NCI-H526 treated with DMSO at 0.1 percent for 48 hours (cell line): ENCODE results near the gene THAP4.
"Not testable (repeated sequence)": the region's sequence is repeated elsewhere in the genome, so short reads cannot be mapped to it uniquely, and the experiment has no call there.

Experiments used
- DNase-seq: peaks from one replicate; lab custom pipeline; 2025; lab: John Stamatoyannopoulos, UW

THAP4 gene

DNA sequence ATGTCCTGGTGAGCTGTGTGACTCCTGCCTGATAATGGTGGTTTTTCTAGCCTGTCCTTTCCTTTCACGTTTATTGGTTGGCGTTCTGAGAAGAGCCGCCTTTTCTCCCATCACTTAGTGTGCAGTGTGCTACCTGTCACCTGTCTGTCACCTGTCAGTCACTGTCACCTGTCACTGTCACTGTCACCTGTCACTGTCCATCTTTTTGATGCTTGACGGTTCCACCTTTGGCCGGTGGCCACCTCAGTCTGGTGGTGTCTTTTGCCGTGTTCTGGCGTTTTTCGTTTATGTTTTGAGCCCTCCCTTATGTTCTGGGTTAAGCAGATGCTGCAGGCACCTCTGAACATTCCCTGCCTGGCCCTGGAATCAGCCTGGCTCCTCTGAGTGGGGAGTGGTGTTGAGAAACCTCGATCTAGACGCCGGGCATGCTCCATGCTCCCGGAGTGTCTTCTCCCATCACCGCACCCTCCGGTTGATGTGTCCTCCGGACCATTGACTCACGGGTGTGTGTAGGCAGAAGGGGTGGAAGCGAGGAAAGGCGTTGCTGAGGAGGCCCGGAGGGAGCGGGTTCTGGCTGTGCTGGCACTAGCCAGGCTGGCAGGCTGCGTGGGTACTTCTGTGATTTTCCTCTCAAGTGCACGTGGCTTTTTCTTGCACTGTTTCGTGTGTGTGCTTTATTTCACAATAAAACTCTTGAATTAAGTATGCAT, 28.9 kb upstream of the THAP4 start:
- no peak for DNase-seq

DNA sequence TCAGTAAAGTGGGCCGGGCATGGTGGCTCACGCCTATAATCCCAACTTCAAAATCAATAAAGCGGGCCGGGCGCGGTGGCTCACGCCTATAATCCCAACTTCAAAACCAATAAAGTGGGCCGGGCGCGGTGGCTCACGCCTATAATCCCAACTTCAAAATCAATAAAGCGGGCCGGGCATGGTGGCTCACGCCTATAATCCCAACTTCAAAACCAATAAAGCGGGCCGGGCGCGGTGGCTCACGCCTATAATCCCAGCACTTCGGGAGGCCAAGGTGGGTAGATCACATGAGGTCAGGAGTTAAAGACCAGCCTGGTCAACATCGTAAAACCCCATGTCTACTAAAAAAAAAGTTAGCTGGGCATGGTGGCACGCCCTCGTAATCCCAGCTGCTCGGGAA, 25.8 kb upstream of the THAP4 start:
- not testable (repeated sequence) for DNase-seq

DNA sequence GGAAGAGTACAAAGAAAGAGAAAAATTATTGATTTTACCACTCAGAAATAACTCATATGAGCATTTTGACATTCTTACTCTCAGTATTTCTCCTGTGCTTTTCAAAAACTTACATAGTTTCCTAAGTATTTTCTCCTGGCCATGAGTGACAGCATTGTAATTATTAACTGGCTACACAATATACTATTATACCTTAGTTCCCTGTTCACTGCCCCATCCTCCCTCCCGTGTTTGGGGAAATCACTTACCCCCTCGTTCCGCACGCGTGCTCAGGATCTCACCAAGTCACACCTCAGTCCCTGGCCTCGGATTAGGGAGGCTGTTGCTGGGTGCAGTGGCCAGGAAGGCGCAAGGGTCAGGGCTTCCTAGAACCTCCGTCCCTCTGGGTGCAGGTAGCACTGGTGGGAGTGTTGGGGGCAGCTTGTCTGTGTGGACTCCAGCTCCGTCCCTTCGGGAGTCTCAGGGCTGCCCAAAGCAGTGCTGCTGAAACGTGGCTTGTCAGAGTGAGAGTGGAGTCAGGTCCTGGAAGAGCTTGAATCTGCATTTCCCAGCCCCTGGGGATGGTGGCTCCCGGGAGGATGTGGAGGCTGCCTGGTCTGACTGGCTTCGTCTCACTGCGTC, 23.7 kb upstream of the THAP4 start:
- no peak for DNase-seq

- peak; percentile 43 for DNase-seq
These were observed 22.3 kb upstream of the THAP4 start for GRCh38 chr2:241659150-241659739.

GRCh38 chr2:241658296-241658695, 21.3 kb upstream of the THAP4 start:
- no peak for DNase-seq

DNA sequence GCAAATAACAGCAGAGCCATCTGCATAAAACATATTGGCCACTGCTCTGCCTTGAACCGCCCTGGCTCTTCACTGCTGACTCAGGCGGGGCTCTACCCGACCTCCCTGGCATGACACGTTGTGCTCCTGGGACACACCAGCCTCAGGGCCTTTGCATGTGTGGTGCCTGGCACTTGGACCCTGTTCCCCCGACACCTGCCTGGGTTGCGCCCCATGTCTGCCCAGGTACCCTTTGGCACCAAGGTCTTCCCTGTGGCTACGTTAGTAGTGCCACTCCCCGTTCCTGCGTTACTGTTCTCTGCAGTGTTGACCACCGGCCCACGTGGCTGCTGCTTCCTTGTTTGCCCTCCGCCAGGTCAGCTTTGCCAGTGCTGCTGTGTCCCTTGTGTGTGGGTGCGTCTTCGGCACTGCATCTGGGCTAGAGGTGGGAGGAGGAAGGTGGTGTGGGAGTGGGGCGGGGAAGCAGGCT, 20.9 kb upstream of the THAP4 start:
- DNase-seq: no peak

DNA sequence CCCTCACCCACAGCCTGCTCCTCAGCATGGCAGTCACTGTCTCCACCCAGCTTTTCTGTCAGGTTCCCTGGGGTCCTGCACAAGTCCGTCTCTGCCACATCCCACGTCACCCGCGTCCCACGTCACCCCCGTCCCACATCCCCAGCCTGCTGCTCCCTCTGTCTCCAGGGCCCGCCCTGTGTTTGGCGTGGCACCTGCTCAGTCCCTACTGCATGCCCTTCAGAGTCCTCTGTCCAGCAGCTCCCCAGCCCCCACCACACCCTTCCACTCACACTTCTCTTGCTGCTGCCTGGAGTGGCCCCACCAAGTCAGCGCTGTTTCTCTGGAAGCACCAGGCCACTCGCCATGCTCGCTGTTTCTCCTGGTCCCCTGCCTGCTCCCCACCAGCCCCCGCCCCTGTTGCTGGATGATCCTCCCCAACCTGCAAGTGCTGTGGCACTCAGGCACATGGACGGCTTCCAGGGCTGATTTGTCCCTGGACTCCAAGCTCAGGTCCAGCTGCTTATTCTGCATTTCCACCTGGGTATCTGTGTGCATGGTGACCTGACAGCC, 19.3 kb upstream of the THAP4 start:
- DNase-seq: no peak

DNA sequence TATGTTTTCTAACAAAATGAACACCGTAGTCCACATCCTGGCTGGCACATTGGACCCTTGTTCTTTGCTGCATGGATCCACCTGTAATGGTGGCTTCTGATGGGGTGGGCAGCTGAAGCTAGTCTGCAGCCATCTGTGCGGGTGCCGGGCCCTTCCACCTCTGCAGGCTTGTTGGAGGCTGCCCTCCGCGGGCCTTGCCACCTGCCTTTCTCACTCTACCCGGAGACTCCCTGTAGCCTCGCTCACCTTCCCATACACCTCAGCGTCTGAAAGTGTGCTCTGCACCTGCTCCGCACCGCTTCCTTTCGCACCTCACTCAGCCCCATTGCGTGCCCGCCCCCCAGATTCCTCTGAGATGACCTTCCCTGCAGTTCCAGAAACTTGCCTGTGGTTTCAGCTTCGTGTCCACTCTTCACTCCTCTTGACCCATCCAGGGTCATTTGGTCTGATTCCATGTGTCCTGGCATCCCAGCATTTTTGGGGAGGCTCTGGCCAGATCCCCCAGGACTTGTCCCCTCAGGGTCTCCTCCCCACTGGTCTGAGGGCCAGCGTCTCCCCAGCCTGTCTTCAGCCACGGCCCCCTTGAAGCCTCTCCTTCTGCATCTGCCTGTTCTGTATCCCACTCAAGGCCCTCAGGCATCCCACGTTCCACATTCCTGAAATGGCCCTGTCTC, 18.7 kb upstream of the THAP4 start:
- DNase-seq: no peak

GRCh38 chr2:241654551-241654950, 17.6 kb upstream of the THAP4 start:
- DNase-seq: no peak

DNA sequence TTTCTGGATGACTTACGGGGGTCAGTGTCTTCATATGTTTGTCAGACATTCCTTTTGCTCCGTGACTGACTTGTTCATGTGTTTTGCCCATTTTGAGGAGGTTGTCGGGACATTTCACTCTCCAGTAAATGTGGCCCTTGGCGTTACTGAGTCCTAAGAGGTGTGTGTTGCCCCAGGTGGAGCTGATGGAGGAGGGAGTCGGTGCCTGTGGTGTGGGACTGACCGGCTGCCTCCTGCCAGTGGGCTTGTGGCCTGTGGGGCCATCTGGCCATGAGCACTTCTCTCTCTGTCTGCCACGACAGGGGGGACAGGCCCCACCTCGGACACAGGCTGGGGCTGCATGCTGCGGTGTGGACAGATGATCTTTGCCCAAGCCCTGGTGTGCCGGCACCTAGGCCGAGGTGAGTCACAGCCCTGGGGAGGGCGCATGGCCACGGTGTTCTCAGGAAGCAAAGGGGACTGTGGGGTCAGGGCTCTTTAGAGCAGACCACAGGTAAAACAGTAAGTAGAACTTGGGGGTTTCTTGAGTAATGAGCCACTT, 16.3 kb upstream of the THAP4 start:
- DNase-seq: no peak

GRCh38 chr2:241652722-241653121, 15.8 kb upstream of the THAP4 start:
- no peak for DNase-seq

- DNase-seq: no peak
These were observed 15.2 kb upstream of the THAP4 start for GRCh38 chr2:241652142-241652541.

DNA sequence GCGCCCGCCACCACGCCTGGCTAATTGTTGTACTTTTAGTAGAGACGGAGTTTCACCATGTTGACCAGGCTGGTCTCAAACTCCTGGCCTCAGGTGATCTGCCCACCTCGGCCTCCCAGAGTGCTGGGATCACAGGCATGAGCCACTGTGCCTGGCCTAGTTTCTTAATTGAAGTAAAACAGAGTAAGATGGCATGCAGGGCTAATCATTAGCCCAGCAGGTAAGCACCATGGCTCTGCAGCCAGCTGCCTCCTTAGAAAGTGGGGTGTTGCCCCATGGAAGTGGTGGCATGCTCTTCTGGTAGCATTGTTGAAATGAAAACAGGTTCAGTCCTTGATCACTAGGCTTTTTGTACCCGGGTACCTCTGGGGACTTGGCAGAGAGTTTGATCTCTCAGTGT, 13.0 kb upstream of the THAP4 start:
- DNase-seq: no peak

DNA sequence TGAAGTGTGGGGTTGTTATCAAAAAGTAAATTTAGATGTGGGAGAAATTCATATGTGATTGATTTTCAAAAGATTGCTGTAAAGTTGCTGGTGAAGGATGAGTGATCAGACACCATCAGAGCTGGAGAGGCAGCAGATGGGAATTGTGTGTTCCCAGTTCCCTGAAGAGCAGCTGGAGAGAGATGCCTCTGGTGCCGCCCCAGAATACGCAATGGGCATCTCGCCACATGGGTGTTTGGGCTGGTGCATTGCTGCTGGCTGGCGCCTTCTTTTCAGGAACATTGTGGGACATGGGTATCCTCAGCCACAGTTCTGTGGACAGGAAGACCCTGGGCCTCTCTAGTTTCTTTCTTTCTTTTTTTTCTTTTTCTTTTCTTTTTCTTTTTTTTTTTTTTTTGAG, 12.4 kb upstream of the THAP4 start:
- no peak for DNase-seq

GRCh38 chr2:241648453-241648852, 11.5 kb upstream of the THAP4 start:
- no peak for DNase-seq

DNA sequence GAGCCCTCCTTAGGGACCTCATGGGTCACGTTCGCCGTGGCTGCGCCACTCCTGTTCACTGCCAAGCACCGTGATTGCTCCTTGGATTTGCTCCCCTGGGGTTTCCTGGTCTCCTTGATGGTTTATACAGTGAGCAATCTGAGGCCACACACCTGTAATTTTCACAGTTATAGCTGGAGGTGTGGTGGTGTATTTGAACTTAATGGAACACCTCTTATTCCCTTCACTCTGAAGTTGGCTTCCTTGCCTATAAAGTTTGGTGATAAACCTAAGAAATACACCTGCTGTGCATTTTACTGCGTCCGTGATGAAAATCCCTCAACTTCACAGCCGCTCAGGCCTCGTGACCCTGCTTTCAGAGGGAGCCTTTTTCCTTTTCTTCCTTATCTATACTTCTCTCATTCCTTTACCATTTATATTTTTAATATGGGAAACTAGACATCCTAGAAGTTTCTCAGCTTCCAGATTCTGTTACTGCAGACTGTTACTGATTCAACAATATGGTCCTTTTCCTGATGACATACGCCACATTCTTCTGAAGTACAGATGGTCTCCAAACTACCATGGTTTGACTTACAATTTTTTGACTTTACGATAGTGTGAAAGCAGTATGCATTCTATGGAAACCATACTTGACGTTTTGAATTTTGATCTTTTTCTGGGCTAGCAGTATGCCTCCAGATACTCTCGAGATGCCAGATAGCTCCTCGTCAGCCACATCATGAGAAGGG, 9.1 kb upstream of the THAP4 start:
- DNase-seq: no peak

DNA sequence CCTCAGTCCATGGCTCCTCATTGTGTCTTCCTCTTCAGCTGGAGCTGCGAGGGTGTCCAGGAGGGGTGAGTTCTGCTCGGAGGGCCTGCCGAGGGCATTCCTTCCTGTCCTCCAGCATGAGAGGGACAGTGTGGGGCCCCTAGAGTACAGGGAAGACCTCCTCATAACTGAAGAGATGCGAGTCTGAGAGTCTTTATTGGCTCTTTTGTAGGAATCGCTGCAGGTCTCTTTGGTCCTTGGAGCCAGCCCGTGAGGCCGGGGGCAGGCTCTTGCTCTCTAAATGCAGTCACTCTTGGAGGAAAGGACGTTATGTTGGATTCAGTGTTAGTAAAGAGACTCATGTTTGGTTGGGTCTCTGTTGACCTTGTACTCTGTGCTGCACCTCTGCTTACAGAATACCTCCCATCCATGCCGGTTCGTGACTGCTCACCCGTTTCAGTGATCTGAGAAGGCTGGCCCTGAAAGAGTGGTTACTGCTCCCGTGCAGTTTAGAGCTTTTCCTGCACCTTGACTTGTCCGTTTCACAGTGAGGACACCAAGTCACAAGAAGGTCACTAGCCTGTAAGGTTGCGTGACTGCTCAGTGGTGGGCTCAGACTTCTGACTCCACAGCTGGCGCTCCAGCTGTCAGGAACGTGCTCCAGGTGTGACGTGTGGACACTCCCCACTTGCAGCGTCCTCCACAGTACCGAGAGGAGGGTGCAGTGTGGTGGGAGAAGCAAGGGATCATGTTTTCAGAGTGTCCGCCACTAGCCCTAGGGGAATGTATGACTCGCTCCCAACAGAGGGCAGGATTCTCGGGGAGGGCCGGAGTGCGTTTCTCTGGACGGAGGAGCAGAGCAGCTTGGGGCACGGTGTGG, 8.3 kb upstream of the THAP4 start:
- DNase-seq: no peak

DNA sequence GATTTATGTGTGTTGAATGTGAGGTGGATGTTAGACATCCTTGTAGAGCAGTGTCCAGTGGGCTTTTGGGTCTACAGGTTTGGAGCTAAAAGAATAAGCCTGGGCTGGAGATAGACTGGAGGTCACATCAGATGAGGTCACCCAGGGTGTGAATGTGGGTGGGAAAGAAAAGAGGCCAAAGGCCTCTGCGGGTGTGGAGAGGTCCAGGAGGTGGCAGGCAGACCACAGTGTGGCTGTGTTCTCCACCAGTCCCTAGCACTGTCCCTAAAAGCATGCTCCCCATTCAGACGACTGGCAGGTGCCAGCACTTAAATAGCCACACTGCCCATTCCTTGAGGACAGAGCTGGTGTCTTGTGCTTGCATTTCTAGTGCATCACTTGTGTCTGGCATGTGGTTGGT, 4.7 kb upstream of the THAP4 start:
- DNase-seq: no peak

GRCh38 chr2:241640165-241640795, 3.3 kb upstream of the THAP4 start:
- no peak for DNase-seq

DNA sequence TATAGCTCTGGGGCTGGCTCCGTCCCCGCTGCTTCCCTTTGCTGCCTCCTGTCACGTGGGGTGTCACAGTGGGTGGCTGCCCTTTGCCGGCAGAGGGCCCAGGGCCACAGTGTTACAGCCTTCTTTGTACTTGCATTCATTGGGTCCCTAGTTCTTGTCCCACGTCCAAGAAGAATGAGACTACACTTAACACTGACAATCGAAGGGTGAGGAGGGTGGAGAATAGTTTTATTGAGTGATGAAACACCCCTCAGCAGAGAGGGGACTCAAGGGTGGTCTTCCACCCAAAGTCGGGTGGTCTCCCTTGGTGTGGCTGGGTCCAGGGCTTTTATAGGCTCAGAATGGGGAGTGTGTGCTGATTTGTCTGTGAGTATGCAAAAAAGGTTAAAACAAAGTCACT, 2.4 kb upstream of the THAP4 start:
- no peak for DNase-seq
